Measurements from ENCODE around the gene AAGAB.

GRCh38 chr15:67172172-67172571 is 82.3 kb downstream of the AAGAB start:
- TF ChIP-seq ELF4 (IDR thresholded peaks at IDR 0.05), result no peak
- no peak for TF ChIP-seq ARNT (IDR thresholded peaks at IDR 0.05)
- TF ChIP-seq FOXK2 (IDR thresholded peaks at IDR 0.05), result no peak
- no peak for TF ChIP-seq NFRKB (IDR thresholded peaks at IDR 0.05)
